Sigmoid colon (tissue), 7 donors: ENCODE results near the gene C14orf132. TPM values are rescaled to one million over a fixed set of nuclear protein-coding genes. Genes with fewer than 3 reads are reported as not detected.

Source experiments
- DNase-seq: peaks from one replicate; pipeline ENCODE4 v3.0.0-alpha.2; 2019
- H3K27ac ChIP-seq, 4 donors: fragments of 200-600 bp; sonication (generic); one replicate each; pipeline ENCODE4 v1.5.1; 2016 to 2019; ENCODE audit warnings: mild to moderate bottlenecking in 1 of 4
- H3K27me3 ChIP-seq, 3 donors: fragments of 200-600 bp; sonication (generic); one replicate each; pipeline ENCODE4 v1.5.1; 2019; ENCODE audit warnings: mild to moderate bottlenecking in 1 of 3
- H3K36me3 ChIP-seq, 4 donors: fragments of 200-600 bp; sonication (generic); one replicate each; pipeline ENCODE4 v1.5.1; 2016 to 2019
- H3K4me1 ChIP-seq, 4 donors: fragments of 200-600 bp; sonication (generic); one replicate each; pipeline ENCODE4 v1.5.1; 2017 to 2019
- H3K4me3 ChIP-seq, 4 donors: fragments of 200-600 bp; sonication (generic); one replicate each; pipeline ENCODE4 v1.5.1; 2017 to 2019; ENCODE audit warnings: mild to moderate bottlenecking in 2 of 4, moderate library complexity in 1 of 4
- H3K9me3 ChIP-seq, 4 donors: fragments of 200-600 bp in 3 of 4; sonication (generic) in 3 of 4; one replicate each; pipeline versions ENCODE4 v1.5.1 to v1.6.1; 2013 to 2019
- EP300 ChIP-seq, 4 donors: sonication (generic); formaldehyde crosslinking; IDR thresholded peaks; one replicate each; pipeline ENCODE4 v1.6.1; 2017; ENCODE audit warnings: antibody characterized with exemption in 4 of 4
- POLR2A ChIP-seq, 2 donors: fragments of 450-650 bp; IDR thresholded peaks; one replicate each; pipeline ENCODE4 v1.6.1; 2016; ENCODE audit warnings: antibody characterized with exemption in 2 of 2, mild to moderate bottlenecking in 2 of 2, moderate library complexity in 2 of 2
- POLR2AphosphoS5 ChIP-seq, 4 donors: sonication (generic); formaldehyde crosslinking; IDR thresholded peaks; one replicate each; pipeline ENCODE4 v1.6.1; 2017; ENCODE audit warnings: antibody characterized with exemption in 4 of 4
- WGBS, 2 donors: extraction: QIAGEN DNeasy Blood & Tissue Kit; methylation state at CpG; one replicate each; pipeline ENCODE4 v1.1.7; 2013; 5-methylcytosine and 5-hydroxymethylcytosine counted together
- intact Hi-C: fragments of 100-400 bp; cut with DNase I; formaldehyde crosslinking; loops from one replicate; pipeline ENCODE4 v1.15.1; 2023
- polyA plus RNA-seq, 3 donors: library from polyadenylated mRNA; stranded (reverse); fragments of 200-250 nt; gene quantifications; one replicate each; pipeline ENCODE4 v1.2.3, GENCODE V29; 2013
- small RNA-seq, 3 donors: library from RNA; depleted of rRNA; stranded (forward); fragments of <200 nt; gene quantifications; one replicate each; pipeline ENCODE3, GENCODE V24; 2016
- total RNA-seq, 4 donors: library from RNA; depleted of rRNA; stranded (reverse); fragments of >200 nt; gene quantifications; one replicate each; pipeline ENCODE4 v1.1.0, GENCODE V29; 2016
- TF ChIP-seq, protein P1 (sequence below), 4 experiments: fragments of 450-650 bp in 3 of 4; fragments of 200-600 bp in 1 of 4; IDR thresholded peaks; one replicate each; pipeline ENCODE4 v1.5.1; 2016 to 2019; ENCODE audit warnings: antibody characterized with exemption in 4 of 4, mild to moderate bottlenecking in 3 of 4, moderate library complexity in 2 of 4
- donor health status: healthy with polysubstance abuse.
- donor health status: Bipolar disorder and iron deficiency.
- donor health status: healthy.

The C14orf132 gene
- total and polyA plus RNA-seq, 7 donors: 2.4 to 30.4 (median 10.4) TPM

DNA sequence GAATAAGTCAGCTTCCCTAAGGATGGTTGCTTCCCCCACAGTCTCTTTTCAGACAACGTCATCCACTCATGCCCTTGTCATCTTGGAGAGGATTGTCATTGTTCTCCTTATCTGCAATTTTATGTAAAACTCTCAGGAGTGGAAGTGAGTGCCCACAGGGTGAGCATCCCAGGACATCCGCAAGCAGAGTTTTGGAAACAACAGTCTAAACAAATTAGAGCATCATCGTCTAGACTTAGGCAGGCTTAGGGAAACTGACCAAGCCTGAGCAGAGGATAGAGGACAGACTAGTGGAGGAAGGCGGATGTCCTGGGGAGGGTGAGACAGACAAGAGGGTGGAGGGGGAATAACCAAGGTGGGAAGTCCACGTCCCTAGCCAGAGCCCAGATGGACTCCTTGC is 101.8 kb downstream of the C14orf132 start:
- 73 to 82% methylated on average over 5 of the region's 5 CpGs for WGBS, 2 donors
- DNase-seq: no peak
- Histone ChIP-seq H3K27me3 (no peaks in the 10 kb centered on the region), H3K36me3 (no peaks in the 10 kb centered on the region), H3K27ac (no peak overlapping the region), H3K9me3 (peaks cover 0 to 6% (median 0%) of the 10 kb centered on the region in 4 donors), H3K4me3 (no peak overlapping the region), H3K4me1 (peaks cover 0 to 10% (median 6%) of the 10 kb centered on the region in 4 donors)
- TF ChIP-seq, protein P1, sequence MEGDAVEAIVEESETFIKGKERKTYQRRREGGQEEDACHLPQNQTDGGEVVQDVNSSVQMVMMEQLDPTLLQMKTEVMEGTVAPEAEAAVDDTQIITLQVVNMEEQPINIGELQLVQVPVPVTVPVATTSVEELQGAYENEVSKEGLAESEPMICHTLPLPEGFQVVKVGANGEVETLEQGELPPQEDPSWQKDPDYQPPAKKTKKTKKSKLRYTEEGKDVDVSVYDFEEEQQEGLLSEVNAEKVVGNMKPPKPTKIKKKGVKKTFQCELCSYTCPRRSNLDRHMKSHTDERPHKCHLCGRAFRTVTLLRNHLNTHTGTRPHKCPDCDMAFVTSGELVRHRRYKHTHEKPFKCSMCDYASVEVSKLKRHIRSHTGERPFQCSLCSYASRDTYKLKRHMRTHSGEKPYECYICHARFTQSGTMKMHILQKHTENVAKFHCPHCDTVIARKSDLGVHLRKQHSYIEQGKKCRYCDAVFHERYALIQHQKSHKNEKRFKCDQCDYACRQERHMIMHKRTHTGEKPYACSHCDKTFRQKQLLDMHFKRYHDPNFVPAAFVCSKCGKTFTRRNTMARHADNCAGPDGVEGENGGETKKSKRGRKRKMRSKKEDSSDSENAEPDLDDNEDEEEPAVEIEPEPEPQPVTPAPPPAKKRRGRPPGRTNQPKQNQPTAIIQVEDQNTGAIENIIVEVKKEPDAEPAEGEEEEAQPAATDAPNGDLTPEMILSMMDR (IDR thresholded peaks at IDR 0.05): no peak
- TF ChIP-seq POLR2A (IDR thresholded peaks at IDR 0.05) (no peak), EP300 (IDR thresholded peaks at IDR 0.05) (no peak), POLR2AphosphoS5 (IDR thresholded peaks at IDR 0.05) (no peak)
- intact Hi-C loops: no loop called here

Small RNA genes within 50 kb of the gene (small RNA-seq; reads per million reads assigned to genes)
- gene AL137190.1: 0 reads per million in 3 donors

Other genes starting within 250 kb of the C14orf132 start
- not detected for gene TUNAR, start 162.5 kb upstream of the C14orf132 start, total RNA-seq
- gene TUNAR, start 162.5 kb upstream of the C14orf132 start, polyA plus RNA-seq: under 1 TPM in 1 of 3 donors, not detected in 2; 0.12 TPM
- 1 to 10 TPM; 1.8 to 4.5 (median 3.9) TPM for gene BDKRB2, start 165.5 kb downstream of the C14orf132 start, total RNA-seq
- gene BDKRB2, start 165.5 kb downstream of the C14orf132 start, polyA plus RNA-seq: 10 to 100 TPM in 1 of 3 donors, 1 to 10 TPM in 2; 6.0 to 10.8 (median 8.7) TPM
- gene BDKRB1, start 216.8 kb downstream of the C14orf132 start, total RNA-seq: 1 to 10 TPM in 2 of 4 donors, under 1 TPM in 2; 0.33 to 2.9 (median 0.73) TPM
- 1 to 10 TPM; 2.4 to 4.9 (median 4.2) TPM for gene BDKRB1, start 216.8 kb downstream of the C14orf132 start, polyA plus RNA-seq